ENCODE measurements around the gene ASNSD1.
"Not testable (repeated sequence)": the region's sequence is repeated elsewhere in the genome, so short reads cannot be mapped to it uniquely, and the experiment has no call there.

ASNSD1 gene

DNA sequence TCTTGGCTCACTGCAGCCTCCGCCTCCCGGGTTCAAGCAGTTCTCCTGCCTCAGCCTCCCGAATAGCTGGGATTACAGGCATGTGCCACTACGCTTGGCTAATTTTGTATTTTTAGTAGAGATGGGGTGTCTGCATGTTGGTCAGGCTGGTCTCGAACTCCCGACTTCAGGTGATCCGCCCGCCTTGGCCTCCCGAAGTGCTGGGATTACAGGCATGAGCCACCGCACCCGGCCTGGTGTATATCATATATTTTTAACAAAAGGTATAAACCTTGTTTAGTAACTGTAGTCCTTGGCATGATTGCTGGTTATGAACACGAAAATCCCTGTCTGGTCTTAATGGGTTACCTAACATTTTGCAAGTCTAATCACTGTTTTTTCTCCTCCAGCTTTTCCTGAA, 2.1 kb downstream of the ASNSD1 start:
- not testable (repeated sequence) for H3K9me3 ChIP-seq (ENCODE audit: control insufficient read depth, insufficient read depth, low read length); H3K36me3 ChIP-seq (ENCODE audit: control insufficient read depth, insufficient read depth, low read length); H3K27ac ChIP-seq (ENCODE audit: low read length); H3K4me1 ChIP-seq (ENCODE audit: control insufficient read depth, insufficient read depth, low read length); DNase-seq (ENCODE audit: low read depth, low spot score); H3K4me3 ChIP-seq (ENCODE audit: low read length); H3K27me3 ChIP-seq (ENCODE audit: control insufficient read depth, insufficient read depth, low read length)
- WGBS (ENCODE audit: insufficient coverage, insufficient read length): no CpG with 5 or more reads among the region's 12 CpGs

- H3K27me3 ChIP-seq (ENCODE audit: control insufficient read depth, insufficient read depth, low read length): no peaks in the 10 kb centered on the region
- no peak overlapping the region for H3K27ac ChIP-seq (ENCODE audit: low read length)
- no peak overlapping the region for H3K4me3 ChIP-seq (ENCODE audit: low read length)
- no CpG with 5 or more reads among the region's 5 CpGs for WGBS (ENCODE audit: insufficient coverage, insufficient read length)
- no peaks in the 10 kb centered on the region for H3K9me3 ChIP-seq (ENCODE audit: control insufficient read depth, insufficient read depth, low read length)
- H3K36me3 ChIP-seq (ENCODE audit: control insufficient read depth, insufficient read depth, low read length): no peaks in the 10 kb centered on the region; the same call in 1 of the 2 replicates
- DNase-seq (ENCODE audit: low read depth, low spot score): no peak
- H3K4me1 ChIP-seq (ENCODE audit: control insufficient read depth, insufficient read depth, low read length): no peaks in the 10 kb centered on the region
These were observed 8.7 kb downstream of the ASNSD1 start for GRCh38 chr2:189669913-189670312.

DNA sequence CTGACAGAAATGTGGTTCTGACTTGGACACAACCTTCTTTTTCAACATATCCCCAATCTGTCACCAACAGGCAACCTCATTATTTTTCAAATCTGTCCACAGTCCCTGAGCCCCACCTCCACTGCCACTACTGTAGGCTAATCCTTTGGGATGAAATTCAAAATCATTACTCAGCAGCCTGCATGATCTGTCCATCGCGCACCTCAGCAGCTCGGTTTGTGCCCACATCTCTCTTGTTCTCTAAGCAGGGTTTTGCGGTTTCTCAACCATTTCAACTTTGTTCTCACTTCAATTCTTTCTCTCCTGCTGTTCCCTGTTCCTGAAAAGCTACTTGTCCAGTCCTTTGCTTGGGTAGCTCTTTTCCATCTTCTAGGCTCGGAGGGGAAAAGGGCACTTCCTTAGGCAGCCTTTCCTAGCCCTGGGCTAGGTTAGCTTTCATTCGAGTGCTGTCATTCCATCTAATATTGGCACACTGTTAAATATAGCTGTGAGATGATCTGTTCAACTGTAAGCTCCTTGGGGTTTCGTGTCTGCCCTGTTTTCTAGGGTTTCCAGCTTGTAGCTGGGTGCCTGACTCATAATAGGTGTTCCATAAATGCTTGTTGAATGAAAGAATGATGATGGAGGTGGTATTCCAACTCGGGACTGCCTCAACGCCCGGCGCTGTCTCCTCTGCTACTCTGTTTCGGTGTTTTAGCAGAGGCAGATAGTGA, 12.6 kb downstream of the ASNSD1 start:
- H3K9me3 ChIP-seq (ENCODE audit: control insufficient read depth, insufficient read depth, low read length): no peaks in the 10 kb centered on the region
- H3K27ac ChIP-seq (ENCODE audit: low read length): no peak overlapping the region
- H3K36me3 ChIP-seq (ENCODE audit: control insufficient read depth, insufficient read depth, low read length): no peaks in the 10 kb centered on the region; the same call in 1 of the 2 replicates
- H3K27me3 ChIP-seq (ENCODE audit: control insufficient read depth, insufficient read depth, low read length): no peaks in the 10 kb centered on the region
- H3K4me3 ChIP-seq (ENCODE audit: low read length): peak overlapping the region; percentile 79; the same call in 1 of the 2 replicates
- WGBS (ENCODE audit: insufficient coverage, insufficient read length): no CpG with 5 or more reads among the region's 12 CpGs
- H3K4me1 ChIP-seq (ENCODE audit: control insufficient read depth, insufficient read depth, low read length): no peaks in the 10 kb centered on the region
- DNase-seq (ENCODE audit: low read depth, low spot score): no peak

GRCh38 chr2:189674374-189675112, 13.3 kb downstream of the ASNSD1 start, which contains the start of gene ANKAR:
Gene ANKAR, plus strand, starts transcription at chr2:189674670. Its CDS starts 1,821 bp downstream, at chr2:189676491.
- DNase-seq (ENCODE audit: low read depth, low spot score): peak; percentile 74
- Histone ChIP-seq H3K27me3 (ENCODE audit: control insufficient read depth, insufficient read depth, low read length) (no peaks in the 10 kb centered on the region), H3K9me3 (ENCODE audit: control insufficient read depth, insufficient read depth, low read length) (no peaks in the 10 kb centered on the region), H3K36me3 (ENCODE audit: control insufficient read depth, insufficient read depth, low read length) (no peaks in the 10 kb centered on the region; the same call in 1 of the 2 replicates), H3K27ac (ENCODE audit: low read length) (no peak within 1 kb of the TSS), H3K4me3 (ENCODE audit: low read length) (peak within 1 kb of the TSS; percentile 79; the same call in 1 of the 2 replicates), H3K4me1 (ENCODE audit: control insufficient read depth, insufficient read depth, low read length) (no peaks in the 10 kb centered on the region)
- WGBS (ENCODE audit: insufficient coverage, insufficient read length): no CpG with 5 or more reads among the region's 62 CpGs

- Histone ChIP-seq H3K27ac (ENCODE audit: low read length) (no peak overlapping the region), H3K4me3 (ENCODE audit: low read length) (no peak overlapping the region), H3K4me1 (ENCODE audit: control insufficient read depth, insufficient read depth, low read length) (no peaks in the 10 kb centered on the region), H3K27me3 (ENCODE audit: control insufficient read depth, insufficient read depth, low read length) (no peaks in the 10 kb centered on the region), H3K36me3 (ENCODE audit: control insufficient read depth, insufficient read depth, low read length) (no peaks in the 10 kb centered on the region; the same call in 1 of the 2 replicates), H3K9me3 (ENCODE audit: control insufficient read depth, insufficient read depth, low read length) (no peaks in the 10 kb centered on the region)
- WGBS (ENCODE audit: insufficient coverage, insufficient read length): no CpG with 5 or more reads among the region's 4 CpGs
- no peak for DNase-seq (ENCODE audit: low read depth, low spot score)
These were observed 15.2 kb downstream of the ASNSD1 start for GRCh38 chr2:189676471-189676870.

DNA sequence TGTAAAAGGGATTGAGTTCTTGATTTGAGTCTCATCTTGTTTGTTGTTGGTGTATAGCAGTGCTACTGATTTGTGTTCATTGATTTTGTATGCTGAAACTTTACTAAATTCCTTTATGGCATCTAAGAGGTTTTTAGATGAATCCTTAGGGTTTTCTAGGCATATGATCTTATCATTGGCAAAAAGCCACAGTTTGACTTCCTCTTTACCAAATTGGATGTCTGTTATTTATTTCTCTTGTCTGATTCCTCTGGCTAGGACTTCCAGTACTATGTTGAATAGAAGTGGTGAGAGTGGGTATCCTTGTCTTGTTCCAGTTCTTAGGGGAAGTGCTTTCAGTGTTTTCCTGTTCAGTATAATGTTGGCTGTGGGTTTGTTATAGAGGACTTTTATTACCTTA, 18.0 kb downstream of the ASNSD1 start:
- H3K36me3 ChIP-seq (ENCODE audit: control insufficient read depth, insufficient read depth, low read length): no peaks in the 10 kb centered on the region
- H3K4me1 ChIP-seq (ENCODE audit: control insufficient read depth, insufficient read depth, low read length): no peaks in the 10 kb centered on the region
- no peaks in the 10 kb centered on the region for H3K9me3 ChIP-seq (ENCODE audit: control insufficient read depth, insufficient read depth, low read length)
- no peaks in the 10 kb centered on the region for H3K27me3 ChIP-seq (ENCODE audit: control insufficient read depth, insufficient read depth, low read length)
- no peak overlapping the region for H3K4me3 ChIP-seq (ENCODE audit: low read length)
- no peak overlapping the region for H3K27ac ChIP-seq (ENCODE audit: low read length)
- DNase-seq (ENCODE audit: low read depth, low spot score): no peak

GRCh38 chr2:189681203-189681602, 19.9 kb downstream of the ASNSD1 start:
- Histone ChIP-seq H3K4me3 (ENCODE audit: low read length) (no peak overlapping the region), H3K27ac (ENCODE audit: low read length) (no peak overlapping the region), H3K36me3 (ENCODE audit: control insufficient read depth, insufficient read depth, low read length) (no peaks in the 10 kb centered on the region), H3K9me3 (ENCODE audit: control insufficient read depth, insufficient read depth, low read length) (no peaks in the 10 kb centered on the region), H3K4me1 (ENCODE audit: control insufficient read depth, insufficient read depth, low read length) (no peaks in the 10 kb centered on the region), H3K27me3 (ENCODE audit: control insufficient read depth, insufficient read depth, low read length) (no peaks in the 10 kb centered on the region)
- no peak for DNase-seq (ENCODE audit: low read depth, low spot score)
- no CpG with 5 or more reads among the region's 1 CpG for WGBS (ENCODE audit: insufficient coverage, insufficient read length)

DNA sequence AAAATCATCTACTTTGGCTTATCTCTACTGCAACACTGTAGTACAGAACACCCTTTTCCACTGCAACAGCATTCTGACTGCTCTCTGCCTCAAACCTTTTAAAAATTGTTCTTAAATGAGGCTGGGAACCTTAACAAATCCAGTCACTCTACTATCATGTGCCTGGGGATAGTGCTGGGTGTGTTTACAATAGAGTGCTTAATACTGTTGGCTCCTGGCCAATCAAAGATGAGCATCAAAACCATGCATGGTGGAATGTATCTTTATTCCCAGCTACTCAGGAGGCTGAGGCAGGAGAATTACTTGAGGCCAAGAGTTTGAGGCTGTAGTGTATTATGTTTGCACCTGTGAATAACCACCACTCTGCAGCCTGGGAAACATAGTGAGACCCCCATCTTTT, 20.6 kb downstream of the ASNSD1 start:
- no peak for DNase-seq (ENCODE audit: low read depth, low spot score)
- no peaks in the 10 kb centered on the region for H3K27me3 ChIP-seq (ENCODE audit: control insufficient read depth, insufficient read depth, low read length)
- H3K36me3 ChIP-seq (ENCODE audit: control insufficient read depth, insufficient read depth, low read length): no peaks in the 10 kb centered on the region
- H3K9me3 ChIP-seq (ENCODE audit: control insufficient read depth, insufficient read depth, low read length): no peaks in the 10 kb centered on the region
- no peak overlapping the region for H3K27ac ChIP-seq (ENCODE audit: low read length)
- no peak overlapping the region for H3K4me3 ChIP-seq (ENCODE audit: low read length)
- no peaks in the 10 kb centered on the region for H3K4me1 ChIP-seq (ENCODE audit: control insufficient read depth, insufficient read depth, low read length)

GRCh38 chr2:189683348-189683747, 22.1 kb downstream of the ASNSD1 start:
- no peak overlapping the region for H3K27ac ChIP-seq (ENCODE audit: low read length)
- no CpG with 5 or more reads among the region's 1 CpG for WGBS (ENCODE audit: insufficient coverage, insufficient read length)
- no peaks in the 10 kb centered on the region for H3K4me1 ChIP-seq (ENCODE audit: control insufficient read depth, insufficient read depth, low read length)
- no peak overlapping the region for H3K4me3 ChIP-seq (ENCODE audit: low read length)
- no peaks in the 10 kb centered on the region for H3K9me3 ChIP-seq (ENCODE audit: control insufficient read depth, insufficient read depth, low read length)
- H3K27me3 ChIP-seq (ENCODE audit: control insufficient read depth, insufficient read depth, low read length): no peaks in the 10 kb centered on the region
- no peak for DNase-seq (ENCODE audit: low read depth, low spot score)
- H3K36me3 ChIP-seq (ENCODE audit: control insufficient read depth, insufficient read depth, low read length): no peaks in the 10 kb centered on the region

DNA sequence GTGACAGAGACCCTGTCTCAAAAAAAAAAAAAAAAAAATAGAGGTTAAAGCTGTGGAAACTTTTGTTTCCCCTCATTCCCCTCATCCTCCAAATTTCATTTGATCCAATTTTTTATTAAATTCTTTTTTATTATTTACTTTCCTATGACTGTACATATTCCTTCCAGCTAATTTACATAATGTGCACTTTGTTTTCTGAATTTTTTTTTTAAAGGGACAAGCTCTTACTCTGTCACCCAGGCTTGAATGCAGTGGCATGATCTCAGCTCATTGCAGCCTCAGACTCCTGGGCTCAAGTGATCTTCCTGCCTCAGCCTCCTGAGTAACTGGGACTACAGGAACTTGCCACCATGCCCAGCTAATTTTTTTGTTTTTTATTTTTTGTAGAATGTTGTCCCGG, 23.6 kb downstream of the ASNSD1 start:
- Histone ChIP-seq H3K27ac (ENCODE audit: low read length) (no peak overlapping the region), H3K36me3 (ENCODE audit: control insufficient read depth, insufficient read depth, low read length) (no peaks in the 10 kb centered on the region), H3K4me1 (ENCODE audit: control insufficient read depth, insufficient read depth, low read length) (no peaks in the 10 kb centered on the region), H3K27me3 (ENCODE audit: control insufficient read depth, insufficient read depth, low read length) (no peaks in the 10 kb centered on the region), H3K9me3 (ENCODE audit: control insufficient read depth, insufficient read depth, low read length) (no peaks in the 10 kb centered on the region), H3K4me3 (ENCODE audit: low read length) (no peak overlapping the region)
- DNase-seq (ENCODE audit: low read depth, low spot score): no peak
- WGBS (ENCODE audit: insufficient coverage, insufficient read length): no CpG with 5 or more reads among the region's 1 CpG

Measured in iPS DF 6.9 (cell line).